Progenitor cell of endocrine pancreas (in vitro differentiated cells): Measurements from ENCODE around the gene PRRT1B. TPM values are rescaled to one million over a fixed set of nuclear protein-coding genes. Genes with fewer than 3 reads are reported as not detected.

ENCODE experiments used
- DNase-seq: peaks from one replicate; pipeline ENCODE4 v3.0.0; 2021; ENCODE audit warnings: low spot score; ENCODE audit not compliant: unreplicated experiment
- H3K27ac Mint-ChIP-seq: 2 replicates; pipeline ENCODE4 v1.8.0; 2021; ENCODE audit warnings: mild to moderate bottlenecking, moderate library complexity, mixed read lengths
- H3K27me3 Mint-ChIP-seq: 2 replicates; pipeline ENCODE4 v1.8.0; 2021; ENCODE audit warnings: mixed read lengths
- H3K36me3 Mint-ChIP-seq: 2 replicates; pipeline ENCODE4 v1.8.0; 2022; ENCODE audit warnings: mixed read lengths; ENCODE audit not compliant: insufficient read depth
- H3K4me1 Mint-ChIP-seq: 2 replicates; pipeline ENCODE4 v1.8.0; 2021; ENCODE audit warnings: low read depth, mixed read lengths
- H3K4me3 Mint-ChIP-seq: 2 replicates; pipeline ENCODE4 v1.8.0; 2021; ENCODE audit warnings: low read depth, mild to moderate bottlenecking, moderate library complexity, mixed read lengths
- H3K9me3 Mint-ChIP-seq: 2 replicates; pipeline ENCODE4 v1.8.0; 2021; ENCODE audit warnings: low read depth, mixed read lengths
- long read RNA-seq: library from polyadenylated mRNA; unstranded; transcript quantifications from one replicate; pipeline ENCODE4 v2.0.0, GENCODE V29; 2020
- total RNA-seq: library from RNA; stranded (reverse); gene quantifications from 2 replicates; pipeline ENCODE4 v1.2.1, GENCODE V29; 2021
- TF ChIP-seq, protein P1 (sequence below): fragments of 200-600 bp; sonication (generic); IDR thresholded peaks from one replicate; pipeline ENCODE4 v1.5.0; 2021; ENCODE audit warnings: antibody characterized with exemption, mild to moderate bottlenecking; ENCODE audit not compliant: unreplicated experiment

The PRRT1B gene
- total RNA-seq, result 6.7 and 7.1 TPM in 2 replicates
- long read RNA-seq, partial matches to known transcripts, result 1 of 2 reads
- long read RNA-seq, other reads (novel, unspliced or antisense), result 1 of 2 reads

DNA sequence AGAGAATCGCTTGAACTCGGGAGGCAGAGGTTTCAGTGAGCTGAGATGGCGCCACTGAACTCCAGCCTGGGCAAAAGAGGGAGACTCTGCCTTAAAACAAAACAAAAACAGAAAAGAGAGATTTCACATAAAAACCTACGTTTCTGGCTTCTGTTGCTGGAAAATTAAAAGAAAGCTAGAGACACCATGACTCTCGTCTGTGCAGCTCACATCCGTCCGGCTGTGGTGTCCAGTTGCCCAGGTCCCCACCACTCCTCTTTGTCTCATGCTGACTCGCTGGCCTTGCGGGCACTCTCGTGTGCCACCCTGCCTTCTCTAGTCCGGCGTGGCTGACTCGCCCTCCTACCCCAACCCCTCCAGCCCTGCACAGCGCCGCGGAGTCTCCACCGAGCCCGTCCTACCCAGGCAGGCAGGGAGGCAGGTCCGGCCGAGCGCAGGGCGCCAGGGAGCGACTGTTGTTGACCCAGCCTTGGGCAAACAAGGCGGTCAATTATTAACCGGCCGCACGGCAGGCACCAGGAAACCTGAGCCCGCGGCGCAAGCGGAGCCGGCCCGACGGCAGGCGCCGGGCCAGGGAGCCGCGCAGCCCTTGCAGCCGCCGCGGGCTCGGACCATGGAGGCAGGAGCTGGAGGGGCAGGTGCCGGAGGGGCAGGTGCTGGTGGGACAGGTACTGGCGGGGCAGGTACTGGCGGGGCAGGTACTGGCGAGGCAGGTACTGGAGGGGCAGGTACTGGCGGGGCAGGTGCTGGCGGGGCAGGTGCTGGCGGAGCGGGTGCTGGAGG is at the start of gene PRRT1B:
Gene PRRT1B (plus strand): TSS at position 521 of the 783 bp plus-strand sequence. CDS start 93 bp downstream, at position 614.
- peaks cover 30% of the 10 kb centered on the region for H3K27me3 Mint-ChIP-seq
- peaks cover 21% of the 10 kb centered on the region for H3K9me3 Mint-ChIP-seq

DNA sequence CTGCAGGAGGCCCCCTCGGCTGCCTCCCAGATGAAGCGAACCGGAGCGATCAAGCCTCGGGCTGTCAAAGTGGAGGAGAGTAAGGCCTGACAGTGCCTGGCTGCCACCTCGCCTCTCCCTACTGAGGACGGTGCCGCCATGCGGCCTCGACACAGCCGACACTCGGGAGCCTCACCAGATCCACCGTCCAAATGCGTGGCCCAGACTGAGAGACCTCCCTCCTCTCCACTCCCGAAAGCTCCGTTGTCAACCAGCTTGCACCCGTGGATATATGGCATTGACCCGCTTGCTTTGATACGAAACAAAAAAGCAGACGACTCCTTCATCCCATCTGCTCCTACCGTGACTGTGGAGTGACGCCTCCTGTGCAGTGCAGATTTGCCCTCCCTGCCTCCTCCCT is 49.5 kb upstream of the PRRT1B start:
- no peak for DNase-seq
- H3K9me3 Mint-ChIP-seq, result no peaks in the 10 kb centered on the region
- peaks cover 16% of the 10 kb centered on the region for H3K36me3 Mint-ChIP-seq
- H3K27ac Mint-ChIP-seq, result peak overlapping the region; percentile 69
- H3K4me3 Mint-ChIP-seq, result no peak overlapping the region
- TF ChIP-seq, protein P1, sequence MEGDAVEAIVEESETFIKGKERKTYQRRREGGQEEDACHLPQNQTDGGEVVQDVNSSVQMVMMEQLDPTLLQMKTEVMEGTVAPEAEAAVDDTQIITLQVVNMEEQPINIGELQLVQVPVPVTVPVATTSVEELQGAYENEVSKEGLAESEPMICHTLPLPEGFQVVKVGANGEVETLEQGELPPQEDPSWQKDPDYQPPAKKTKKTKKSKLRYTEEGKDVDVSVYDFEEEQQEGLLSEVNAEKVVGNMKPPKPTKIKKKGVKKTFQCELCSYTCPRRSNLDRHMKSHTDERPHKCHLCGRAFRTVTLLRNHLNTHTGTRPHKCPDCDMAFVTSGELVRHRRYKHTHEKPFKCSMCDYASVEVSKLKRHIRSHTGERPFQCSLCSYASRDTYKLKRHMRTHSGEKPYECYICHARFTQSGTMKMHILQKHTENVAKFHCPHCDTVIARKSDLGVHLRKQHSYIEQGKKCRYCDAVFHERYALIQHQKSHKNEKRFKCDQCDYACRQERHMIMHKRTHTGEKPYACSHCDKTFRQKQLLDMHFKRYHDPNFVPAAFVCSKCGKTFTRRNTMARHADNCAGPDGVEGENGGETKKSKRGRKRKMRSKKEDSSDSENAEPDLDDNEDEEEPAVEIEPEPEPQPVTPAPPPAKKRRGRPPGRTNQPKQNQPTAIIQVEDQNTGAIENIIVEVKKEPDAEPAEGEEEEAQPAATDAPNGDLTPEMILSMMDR, result no peak
- no peaks in the 10 kb centered on the region for H3K27me3 Mint-ChIP-seq
- H3K4me1 Mint-ChIP-seq, result no peaks in the 10 kb centered on the region

More for the DNA sequence above, at the start of gene PRRT1B:
- peak; percentile 65 for DNase-seq
- Mint-ChIP-seq H3K27ac (peak within 1 kb of the TSS; percentile 94), H3K36me3 (peaks cover 18% of the 10 kb centered on the region), H3K4me3 (peak within 1 kb of the TSS; percentile 61), H3K4me1 (peaks cover 8% of the 10 kb centered on the region)
- TF ChIP-seq, protein P1, result no peak

DNA sequence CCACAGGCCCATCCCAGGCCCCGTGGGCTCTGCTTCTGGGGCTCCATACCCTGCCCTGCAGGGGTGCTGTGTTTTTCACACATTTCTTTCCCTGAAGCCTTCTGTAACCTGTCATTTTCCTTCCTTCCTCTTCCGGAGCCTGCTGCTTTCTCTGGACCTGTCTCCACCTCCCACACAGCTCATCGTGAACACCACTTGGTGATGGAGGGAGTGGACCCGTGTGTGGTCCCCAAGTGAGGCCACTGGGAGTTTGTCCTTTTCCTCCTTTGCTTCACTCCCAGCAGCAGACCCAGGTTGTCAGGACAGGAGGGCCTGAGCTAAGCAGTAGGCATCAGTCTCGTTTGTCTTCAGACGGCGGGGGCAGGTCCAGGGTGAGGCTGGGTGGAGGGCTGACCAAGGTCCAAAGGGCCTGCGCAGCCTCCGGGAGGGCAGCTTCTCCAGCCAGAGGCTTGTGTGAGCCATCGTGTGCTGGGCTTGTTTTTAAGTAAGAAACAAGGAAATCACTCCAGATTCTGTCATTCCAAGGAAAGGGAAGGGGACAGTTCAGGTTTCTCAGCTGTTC is 48.4 kb upstream of the PRRT1B start:
- no peaks in the 10 kb centered on the region for H3K4me1 Mint-ChIP-seq

DNA sequence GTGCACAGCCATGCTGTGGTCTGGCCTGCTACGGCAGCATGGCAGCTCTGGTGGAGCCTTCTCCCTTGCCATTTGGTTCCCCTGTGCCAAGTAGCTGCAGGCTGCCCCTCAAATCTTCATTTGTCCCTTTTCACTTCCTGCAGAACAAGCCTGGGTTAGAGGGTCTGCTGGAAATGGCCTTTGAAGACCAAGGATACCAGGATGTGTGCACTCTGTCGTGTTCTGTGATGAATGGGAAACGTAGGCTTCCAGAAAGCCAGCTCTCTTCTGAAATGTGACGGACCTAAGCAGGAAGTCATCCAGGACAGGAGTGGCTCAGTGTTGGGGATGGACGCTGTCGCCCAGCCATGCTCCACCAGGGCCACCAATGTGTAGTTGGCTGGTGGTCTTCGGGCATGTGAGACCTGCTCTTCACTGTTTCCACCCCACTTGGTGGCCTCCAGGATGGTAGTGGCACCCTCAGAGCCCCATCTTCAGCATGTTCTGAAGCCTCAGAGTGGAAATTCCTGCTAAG is 46.0 kb upstream of the PRRT1B start:
- Mint-ChIP-seq H3K9me3 (no peaks in the 10 kb centered on the region), H3K4me3 (no peak overlapping the region), H3K36me3 (peaks cover 10% of the 10 kb centered on the region), H3K27me3 (no peaks in the 10 kb centered on the region), H3K27ac (peak overlapping the region; percentile 79), H3K4me1 (peaks cover 10% of the 10 kb centered on the region)
- DNase-seq, result no peak
- TF ChIP-seq, protein P1, result no peak

More for the DNA sequence above, 48.4 kb upstream of the PRRT1B start:
- Mint-ChIP-seq H3K27me3 (no peaks in the 10 kb centered on the region), H3K27ac (peak overlapping the region; percentile 86), H3K4me3 (no peak overlapping the region), H3K36me3 (peaks cover 13% of the 10 kb centered on the region), H3K9me3 (no peaks in the 10 kb centered on the region)
- TF ChIP-seq, protein P1, result no peak
- no peak for DNase-seq

DNA sequence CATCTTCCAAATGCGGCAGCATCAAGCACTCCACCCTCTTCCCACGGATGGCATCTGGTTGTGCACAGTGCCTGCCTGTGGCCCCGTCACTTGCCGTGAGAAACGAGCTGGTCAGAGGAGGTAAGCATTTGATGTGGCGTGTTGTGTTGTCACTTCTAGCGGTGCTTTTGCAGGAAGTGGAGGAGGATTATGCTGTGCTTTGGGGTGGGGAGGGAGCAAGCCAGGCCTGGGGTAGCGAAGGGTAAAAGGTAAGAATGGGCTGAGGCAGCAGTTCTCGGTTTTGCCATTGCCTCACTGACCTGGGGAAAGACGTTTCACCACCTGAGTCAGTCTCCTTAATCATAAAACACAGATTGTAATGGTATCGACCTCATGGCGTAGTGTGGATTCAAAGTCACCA is 44.9 kb upstream of the PRRT1B start:
- peaks cover 12% of the 10 kb centered on the region for H3K4me1 Mint-ChIP-seq
- H3K9me3 Mint-ChIP-seq, result no peaks in the 10 kb centered on the region
- peaks cover 8% of the 10 kb centered on the region for H3K36me3 Mint-ChIP-seq
- TF ChIP-seq, protein P1, result no peak
- H3K27ac Mint-ChIP-seq, result peak overlapping the region; percentile 86
- H3K27me3 Mint-ChIP-seq, result no peaks in the 10 kb centered on the region
- DNase-seq, result no peak
- H3K4me3 Mint-ChIP-seq, result peak overlapping the region; percentile 7
